Activated CD8-positive, alpha-beta T cell treated with anti-CD3 and anti-CD28 coated beads for 36 hours (primary cell): ENCODE measurements around the gene CIDEB. TPM values are rescaled to one million over a fixed set of nuclear protein-coding genes. Genes with fewer than 3 reads are reported as not detected.

Experiments used
- ATAC-seq: fragments of 200-7000 bp; cut with Tn5 transposase; one replicate; pipeline ENCODE4 v1.10.0; 2021; ENCODE audit warnings: mild to moderate bottlenecking, moderate library complexity
- CTCF ChIA-PET: fragments of 350-600 bp; sonication (Branson Sonifier 250); formaldehyde crosslinking; loops from one replicate; lab custom pipeline; 2021; ENCODE audit warnings: antibody characterized with exemption; lab: Charles Lee
- POLR2A ChIA-PET: fragments of 350-600 bp; sonication (Branson Sonifier 250); formaldehyde crosslinking; loops from one replicate; lab custom pipeline; 2021; ENCODE audit warnings: antibody characterized with exemption; lab: Charles Lee
- DNase-seq: peaks from one replicate; pipeline ENCODE4 v3.0.0-alpha.2; 2020
- H3K27ac Mint-ChIP-seq: one replicate; pipeline ENCODE4 v1.8.0; 2021; ENCODE audit warnings: mild to moderate bottlenecking, mixed read lengths
- H3K27me3 Mint-ChIP-seq: one replicate; pipeline ENCODE4 v1.8.0; 2021; ENCODE audit warnings: mixed read lengths
- H3K36me3 Mint-ChIP-seq: one replicate; pipeline ENCODE4 v1.8.0; 2021; ENCODE audit warnings: low read depth, mixed read lengths
- H3K4me1 Mint-ChIP-seq: one replicate; pipeline ENCODE4 v1.8.0; 2021; ENCODE audit warnings: low read depth, mixed read lengths
- H3K4me3 Mint-ChIP-seq: one replicate; pipeline ENCODE4 v1.8.0; 2021; ENCODE audit warnings: mild to moderate bottlenecking, moderate library complexity, mixed read lengths
- H3K9me3 Mint-ChIP-seq: one replicate; pipeline ENCODE4 v1.8.0; 2021; ENCODE audit warnings: mixed read lengths
- intact Hi-C: fragments of 100-400 bp; cut with micrococcal nuclease; formaldehyde crosslinking; loops from one replicate; pipeline ENCODE4 v1.10.0; 2022
- total RNA-seq, 2 experiments: library from RNA; stranded (reverse); gene quantifications; one replicate each; pipeline ENCODE4 v1.2.3, GENCODE V29; 2021
- TF ChIP-seq, protein P1 (sequence below): fragments of 200-600 bp; IDR thresholded peaks from one replicate; pipeline ENCODE4 v1.8.0; 2022; ENCODE audit warnings: antibody characterized with exemption, mild to moderate bottlenecking

Gene CIDEB
- total RNA-seq, 2 experiments from 2014 or later: 12.1 to 13.6 TPM

DNA sequence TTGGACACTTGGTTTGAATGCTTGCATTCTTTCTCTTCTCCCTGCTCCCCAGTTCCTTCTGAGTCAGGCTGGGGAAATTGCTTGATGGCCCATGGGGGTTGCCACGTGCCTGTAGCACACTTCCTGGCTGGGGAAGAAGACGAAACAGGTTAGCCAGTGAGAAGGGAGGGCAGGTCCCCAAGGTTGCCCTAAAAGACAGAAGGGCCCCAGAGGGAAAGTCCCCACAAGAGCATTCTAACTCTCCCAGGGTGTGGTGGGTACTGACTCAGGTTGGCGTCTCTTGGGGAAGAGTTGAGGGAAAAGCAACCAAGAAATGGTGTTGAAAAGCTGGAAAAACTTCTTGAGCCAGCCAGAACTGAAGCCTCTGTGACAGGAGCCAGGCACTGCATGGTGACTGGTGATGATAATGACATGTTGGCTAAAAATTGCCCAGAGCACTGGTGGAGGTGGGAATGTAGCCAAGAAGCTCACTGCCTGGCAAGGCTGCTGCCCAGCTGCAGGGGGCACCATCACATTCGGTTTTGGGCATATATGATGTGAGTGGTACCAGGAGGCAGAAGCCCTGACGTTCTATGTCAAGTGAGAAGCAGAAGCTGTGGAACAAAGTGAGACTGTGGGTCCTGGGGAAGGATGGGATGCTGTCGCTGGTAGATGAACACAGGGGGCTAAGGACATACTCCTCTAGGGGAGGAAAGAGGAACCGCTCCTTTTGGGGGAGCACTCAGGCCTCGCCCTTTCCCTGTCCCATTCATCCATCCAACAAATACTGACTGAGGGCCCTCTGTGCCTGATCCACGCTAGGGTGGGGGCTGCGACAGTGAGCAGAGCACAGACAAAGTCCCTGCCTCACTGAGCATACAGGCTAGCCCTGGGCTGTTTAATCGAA lies 28.2 kb downstream of the CIDEB start:
- CTCF ChIA-PET: interaction anchor here (1.1 to 8.1 kb wide), 11 partner anchors 9 to 151 kb away, joined by 3 to 85 read pairs (median 9); partner anchors contain the start of genes CIDEB, DHRS1, IRF9 and KHNYN
- TF ChIP-seq, protein P1, sequence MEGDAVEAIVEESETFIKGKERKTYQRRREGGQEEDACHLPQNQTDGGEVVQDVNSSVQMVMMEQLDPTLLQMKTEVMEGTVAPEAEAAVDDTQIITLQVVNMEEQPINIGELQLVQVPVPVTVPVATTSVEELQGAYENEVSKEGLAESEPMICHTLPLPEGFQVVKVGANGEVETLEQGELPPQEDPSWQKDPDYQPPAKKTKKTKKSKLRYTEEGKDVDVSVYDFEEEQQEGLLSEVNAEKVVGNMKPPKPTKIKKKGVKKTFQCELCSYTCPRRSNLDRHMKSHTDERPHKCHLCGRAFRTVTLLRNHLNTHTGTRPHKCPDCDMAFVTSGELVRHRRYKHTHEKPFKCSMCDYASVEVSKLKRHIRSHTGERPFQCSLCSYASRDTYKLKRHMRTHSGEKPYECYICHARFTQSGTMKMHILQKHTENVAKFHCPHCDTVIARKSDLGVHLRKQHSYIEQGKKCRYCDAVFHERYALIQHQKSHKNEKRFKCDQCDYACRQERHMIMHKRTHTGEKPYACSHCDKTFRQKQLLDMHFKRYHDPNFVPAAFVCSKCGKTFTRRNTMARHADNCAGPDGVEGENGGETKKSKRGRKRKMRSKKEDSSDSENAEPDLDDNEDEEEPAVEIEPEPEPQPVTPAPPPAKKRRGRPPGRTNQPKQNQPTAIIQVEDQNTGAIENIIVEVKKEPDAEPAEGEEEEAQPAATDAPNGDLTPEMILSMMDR: peak; percentile 53
- POLR2A ChIA-PET: interaction anchor here (1.0 to 3.3 kb wide), 6 partner anchors 9 to 67 kb away, joined by 3 to 14 read pairs (median 4); partner anchors contain the start of genes CHMP4A, DHRS1 and NOP9
- DNase-seq (peak; percentile 76), ATAC-seq (peak; percentile 88)
- Mint-ChIP-seq H3K4me3 (no peak overlapping the region), H3K4me1 (peaks cover 44% of the 10 kb centered on the region), H3K36me3 (peaks cover 7% of the 10 kb centered on the region), H3K9me3 (peaks cover 3% of the 10 kb centered on the region), H3K27ac (peak overlapping the region; percentile 77), H3K27me3 (no peaks in the 10 kb centered on the region)
- intact Hi-C loops: no loop called here

- peaks cover 3% of the 10 kb centered on the region for H3K9me3 Mint-ChIP-seq
- H3K4me1 Mint-ChIP-seq: peaks cover 54% of the 10 kb centered on the region
- no peak for ATAC-seq
- no peak overlapping the region for H3K4me3 Mint-ChIP-seq
- peaks cover 7% of the 10 kb centered on the region for H3K36me3 Mint-ChIP-seq
- H3K27me3 Mint-ChIP-seq: no peaks in the 10 kb centered on the region
- TF ChIP-seq, protein P1: no peak
- ChIA-PET CTCF (interaction anchor here (0.9 to 8.1 kb wide), 9 partner anchors 13 to 153 kb away, joined by 3 to 85 read pairs (median 12); partner anchors contain the start of genes CHMP4A, CIDEB, DHRS1 and KHNYN), POLR2A (interaction anchor here (1.8 to 3.3 kb wide), 3 partner anchors 12 to 34 kb away, joined by 5 to 14 read pairs (median 9); partner anchors contain the start of genes DHRS1 and NOP9)
- intact Hi-C loops: no loop called here
- DNase-seq: no peak
- peak overlapping the region; percentile 77 for H3K27ac Mint-ChIP-seq
Observed at GRCh38 chr14:24278424-24278823, 29.4 kb downstream of the CIDEB start.

DNA sequence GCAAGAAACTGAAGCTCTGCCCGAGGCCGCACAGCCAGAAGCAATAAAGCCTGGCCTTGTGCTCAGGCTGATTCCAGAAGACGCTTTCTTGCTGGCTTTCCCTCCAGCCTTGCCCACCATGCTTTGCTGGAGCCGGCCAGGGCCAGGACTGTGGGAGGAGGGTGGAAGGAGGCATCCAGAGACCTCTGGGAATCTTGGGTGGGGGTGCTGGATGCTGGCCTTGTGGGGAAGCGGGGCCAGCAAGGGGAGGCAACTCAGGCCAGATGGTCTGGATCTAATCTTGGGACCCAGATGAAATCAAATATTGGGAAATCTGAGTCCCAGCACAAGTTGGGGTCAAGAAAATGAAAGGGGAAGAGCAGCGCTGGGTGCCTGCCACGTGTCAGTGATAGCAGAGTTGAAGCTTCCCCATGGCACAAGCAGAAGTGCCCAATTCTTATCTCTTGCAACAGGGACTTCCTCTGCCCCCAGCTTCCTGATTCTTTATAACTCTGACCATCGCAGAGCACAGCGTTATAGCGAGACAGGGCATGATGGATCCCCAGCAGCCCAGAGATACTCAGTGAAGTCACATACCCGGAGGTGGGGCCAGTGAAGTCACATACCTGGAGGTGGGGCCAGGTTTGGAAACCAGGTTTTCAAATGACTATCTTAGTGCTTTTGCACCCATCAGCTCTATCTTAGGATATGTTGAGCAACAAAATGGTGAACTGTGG lies 30.0 kb downstream of the CIDEB start:
- TF ChIP-seq, protein P1: no peak
- Mint-ChIP-seq H3K9me3 (peaks cover 3% of the 10 kb centered on the region), H3K36me3 (peaks cover 9% of the 10 kb centered on the region), H3K27ac (peak overlapping the region; percentile 77), H3K4me1 (peaks cover 60% of the 10 kb centered on the region), H3K4me3 (no peak overlapping the region), H3K27me3 (no peaks in the 10 kb centered on the region)
- intact Hi-C loops: no loop called here
- peak; percentile 49 for DNase-seq
- POLR2A ChIA-PET: interaction anchor here (0.5 to 3.3 kb wide), 5 partner anchors 8 to 1283 kb away, joined by 3 to 14 read pairs (median 5); partner anchors contain the start of genes DHRS1 and NOP9
- CTCF ChIA-PET: interaction anchor here (0.9 to 8.1 kb wide), 8 partner anchors 13 to 64 kb away, joined by 3 to 85 read pairs (median 22); partner anchors contain the start of genes CHMP4A, CIDEB, DHRS1 and LTB4R
- ATAC-seq: no peak

GRCh38 chr14:24277071-24277470 lies 30.7 kb downstream of the CIDEB start:
- intact Hi-C loops: no loop called here

More at GRCh38 chr14:24277071-24277470, 30.7 kb downstream of the CIDEB start:
- POLR2A ChIA-PET: interaction anchor here (0.5 to 2.2 kb wide), 3 partner anchors 8 to 1282 kb away, joined by 3 to 9 read pairs (median 5); no protein-coding TSS in a partner anchor
- no peak overlapping the region for H3K4me3 Mint-ChIP-seq
- H3K27me3 Mint-ChIP-seq: no peaks in the 10 kb centered on the region
- DNase-seq (no peak), ATAC-seq (no peak)
- TF ChIP-seq, protein P1: no peak
- H3K36me3 Mint-ChIP-seq: peaks cover 15% of the 10 kb centered on the region
- H3K27ac Mint-ChIP-seq: peak overlapping the region; percentile 13
- CTCF ChIA-PET: interaction anchor here (1.6 to 8.1 kb wide), 6 partner anchors 14 to 63 kb away, joined by 5 to 85 read pairs (median 39); partner anchors contain the start of genes CHMP4A, CIDEB, DHRS1 and LTB4R
- H3K9me3 Mint-ChIP-seq: peaks cover 3% of the 10 kb centered on the region
- peaks cover 67% of the 10 kb centered on the region for H3K4me1 Mint-ChIP-seq
